HG03342 (cell line): ENCODE measurements around the gene TMEM161A.
"Not testable (repeated sequence)": the region's sequence is repeated elsewhere in the genome, so short reads cannot be mapped to it uniquely, and the experiment has no call there.

Source experiments
- ATAC-seq: cut with Tn5 transposase; IDR thresholded peaks from one replicate; pipeline ENCODE4 v1.9.1; 2021; ENCODE audit warnings: mild to moderate bottlenecking, moderate library complexity; ENCODE audit not compliant: unreplicated experiment

Gene TMEM161A

GRCh38 chr19:19123386-19123785 lies 14.9 kb downstream of the TMEM161A start:
- no peak for ATAC-seq

GRCh38 chr19:19122902-19123301 lies 15.4 kb downstream of the TMEM161A start:
- no peak for ATAC-seq

- ATAC-seq: no peak
Observed at GRCh38 chr19:19121371-19121770, 16.9 kb downstream of the TMEM161A start.

- no peak for ATAC-seq
Observed at GRCh38 chr19:19120308-19121231, 17.7 kb downstream of the TMEM161A start.

GRCh38 chr19:19119325-19120237 lies 18.7 kb downstream of the TMEM161A start:
- ATAC-seq: no peak

GRCh38 chr19:19115954-19116353 lies 22.3 kb downstream of the TMEM161A start:
- ATAC-seq: no peak

GRCh38 chr19:19113040-19113626 lies 25.1 kb downstream of the TMEM161A start:
- no peak for ATAC-seq

- no peak for ATAC-seq
Observed at GRCh38 chr19:19111967-19112580, 26.2 kb downstream of the TMEM161A start.

- no peak for ATAC-seq
Observed at GRCh38 chr19:19111136-19111835, 27.0 kb downstream of the TMEM161A start.

GRCh38 chr19:19110410-19111135 lies 27.7 kb downstream of the TMEM161A start:
- no peak for ATAC-seq

- no peak for ATAC-seq
Observed at GRCh38 chr19:19109601-19110000, 28.7 kb downstream of the TMEM161A start.

GRCh38 chr19:19107654-19108053 lies 30.6 kb downstream of the TMEM161A start:
- ATAC-seq: no peak

- not testable (repeated sequence) for ATAC-seq
Observed at GRCh38 chr19:19106938-19107337, 31.3 kb downstream of the TMEM161A start.

- ATAC-seq: no peak
Observed at GRCh38 chr19:19106056-19106551, 32.2 kb downstream of the TMEM161A start.

GRCh38 chr19:19105365-19106055 lies 32.8 kb downstream of the TMEM161A start:
- ATAC-seq: no peak

GRCh38 chr19:19103167-19103566 lies 35.1 kb downstream of the TMEM161A start:
- no peak for ATAC-seq

- ATAC-seq: not testable (repeated sequence)
Observed at GRCh38 chr19:19102566-19102965, 35.7 kb downstream of the TMEM161A start.

- ATAC-seq: no peak
Observed at GRCh38 chr19:19101540-19101939, 36.7 kb downstream of the TMEM161A start.
